MM.1S (cell line): ENCODE measurements around the gene SNX25.

ENCODE experiments used
- EZH2 ChIP-seq: fragments of 300-600 bp; sonication (generic); optimal IDR thresholded peaks from 2 replicates; pipeline ENCODE3; 2017; ENCODE audit warnings: low read depth, mild to moderate bottlenecking, antibody characterized with exemption, low read length, mixed read lengths
- EZH2phosphoT487 ChIP-seq: fragments of 300-600 bp; sonication (generic); IDR thresholded peaks from 2 replicates; pipeline ENCODE4 v1.6.1; 2018; ENCODE audit warnings: antibody characterized with exemption, low read length
- TF ChIP-seq, protein P1 (sequence below): fragments of 300-600 bp; sonication (generic); IDR thresholded peaks from 2 replicates; pipeline ENCODE4 v1.5.1; 2016; ENCODE audit warnings: antibody characterized with exemption, low read length, mixed read lengths

DNA sequence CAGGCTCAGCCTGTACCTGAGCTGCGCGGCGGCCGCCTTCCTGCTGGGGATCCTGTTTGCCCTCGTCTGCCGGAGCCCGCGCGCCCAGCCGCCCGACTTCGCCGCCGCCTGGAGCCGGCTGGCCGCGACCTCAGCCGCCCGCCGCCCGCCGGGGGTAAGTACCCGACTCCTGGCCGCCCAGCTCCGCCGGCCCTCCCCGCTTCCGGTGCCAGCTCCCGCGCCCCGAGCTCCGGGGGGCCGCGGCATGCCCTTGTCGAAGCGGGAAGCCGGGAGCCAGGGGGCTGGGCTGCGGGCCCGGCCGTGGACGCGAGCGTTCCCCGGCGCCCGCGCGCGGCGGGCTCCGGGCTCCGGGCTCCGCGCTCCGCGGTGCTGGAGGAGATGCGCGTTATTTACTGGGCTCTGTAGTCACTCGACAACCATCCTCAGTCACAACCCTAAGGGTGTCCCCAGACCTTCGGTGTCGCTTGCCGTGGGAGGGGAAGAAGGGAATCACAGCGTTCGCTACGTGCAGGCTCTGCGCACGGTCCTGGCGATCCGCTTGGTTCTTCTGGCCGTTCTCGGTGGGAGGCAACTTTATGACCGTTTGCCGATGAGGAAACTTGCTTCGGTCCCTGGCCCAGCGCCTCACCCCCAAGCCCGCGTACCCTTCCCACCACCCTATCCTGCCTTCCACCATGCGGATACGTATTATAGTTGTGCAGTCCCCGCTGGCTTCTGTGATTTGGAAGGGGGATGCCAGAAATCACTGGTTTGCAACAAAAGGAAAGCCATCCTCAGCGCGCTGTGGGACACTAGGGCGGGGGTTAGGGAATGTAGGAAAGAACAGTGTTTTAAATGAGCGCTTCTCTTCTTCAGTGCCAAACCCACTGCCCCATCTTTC lies 944 bp downstream of the SNX25 start:
- no peak for TF ChIP-seq EZH2
- TF ChIP-seq, protein P1, sequence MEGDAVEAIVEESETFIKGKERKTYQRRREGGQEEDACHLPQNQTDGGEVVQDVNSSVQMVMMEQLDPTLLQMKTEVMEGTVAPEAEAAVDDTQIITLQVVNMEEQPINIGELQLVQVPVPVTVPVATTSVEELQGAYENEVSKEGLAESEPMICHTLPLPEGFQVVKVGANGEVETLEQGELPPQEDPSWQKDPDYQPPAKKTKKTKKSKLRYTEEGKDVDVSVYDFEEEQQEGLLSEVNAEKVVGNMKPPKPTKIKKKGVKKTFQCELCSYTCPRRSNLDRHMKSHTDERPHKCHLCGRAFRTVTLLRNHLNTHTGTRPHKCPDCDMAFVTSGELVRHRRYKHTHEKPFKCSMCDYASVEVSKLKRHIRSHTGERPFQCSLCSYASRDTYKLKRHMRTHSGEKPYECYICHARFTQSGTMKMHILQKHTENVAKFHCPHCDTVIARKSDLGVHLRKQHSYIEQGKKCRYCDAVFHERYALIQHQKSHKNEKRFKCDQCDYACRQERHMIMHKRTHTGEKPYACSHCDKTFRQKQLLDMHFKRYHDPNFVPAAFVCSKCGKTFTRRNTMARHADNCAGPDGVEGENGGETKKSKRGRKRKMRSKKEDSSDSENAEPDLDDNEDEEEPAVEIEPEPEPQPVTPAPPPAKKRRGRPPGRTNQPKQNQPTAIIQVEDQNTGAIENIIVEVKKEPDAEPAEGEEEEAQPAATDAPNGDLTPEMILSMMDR: no peak
- no peak for TF ChIP-seq EZH2phosphoT487
